GM12878 (cell line): ENCODE measurements around the gene IGSF22. TPM values are rescaled to one million over a fixed set of nuclear protein-coding genes. Genes with fewer than 3 reads are reported as not detected.
"Not testable (repeated sequence)": the region's sequence is repeated elsewhere in the genome, so short reads cannot be mapped to it uniquely, and the experiment has no call there.

Experiments
- ATAC-seq: fragments of 200-7000 bp; cut with Tn5 transposase; 3 replicates; pipeline ENCODE4 v1.9.1; 2020; ENCODE audit warnings: mild to moderate bottlenecking, moderate library complexity
- BruUV-seq: library from RNA; stranded (reverse); fragments of 400-500 nt; replicated peaks from 2 replicates; lab custom pipeline; 2021; lab: Mats Ljungman, UMichigan
- CTCF ChIA-PET: fragments of 300-600 bp; sonication (Branson Sonifier 250); formaldehyde crosslinking; extraction: SDS; loops from one replicate; lab custom pipeline; 2021; ENCODE audit warnings: inconsistent platforms; lab: Yijun Ruan, JAX
- POLR2A ChIA-PET: fragments of 350-600 bp; formaldehyde crosslinking; extraction: SDS; loops from one replicate; lab custom pipeline; 2021; ENCODE audit warnings: inconsistent platforms; lab: Charles Lee
- RAD21 ChIA-PET: fragments of 300-600 bp; sonication (Branson Sonifier 250); formaldehyde crosslinking; loops from one replicate; lab custom pipeline; 2023; ENCODE audit warnings: antibody characterized with exemption; ENCODE audit not compliant: unreplicated experiment; lab: Charles Lee
- SMC1A ChIA-PET: fragments of 300-600 bp; sonication (Branson Sonifier 250); formaldehyde crosslinking; loops from one replicate; lab custom pipeline; 2023; ENCODE audit not compliant: unreplicated experiment, uncharacterized antibody; lab: Charles Lee
- DNase-seq: peaks from one replicate; pipeline ENCODE4 v3.0.0-alpha.2; 2011; ENCODE audit warnings: low read depth, low spot score
- FAIRE-seq: peaks from 3 replicates; lab custom pipeline; 2011; peaks lifted over from hg19 to GRCh38; lab: Jason Lieb, UNC
- H2AFZ ChIP-seq: 2 replicates; pipeline ENCODE4 v1.6.0; 2011; ENCODE audit warnings: low read depth, low read length, control low read depth; ENCODE audit not compliant: control insufficient read depth
- H3K27ac ChIP-seq: 2 replicates; pipeline ENCODE4 v1.5.1; 2011; ENCODE audit warnings: control low read depth; ENCODE audit not compliant: control insufficient read depth, insufficient read depth
- H3K27me3 ChIP-seq, 2 experiments: replicated peaks in 1 of 2; 2 replicates each; pipeline versions ENCODE4 v1.6.0 to v1.6.1; 2011; ENCODE audit warnings: low read length in 1 of 2; ENCODE audit not compliant: control insufficient read depth in 2 of 2, insufficient read depth in 2 of 2
- H3K36me3 ChIP-seq, 2 experiments: 2 replicates each; pipeline ENCODE4 v1.5.1; 2011; ENCODE audit warnings: low read length in 1 of 2; ENCODE audit not compliant: control insufficient read depth in 2 of 2, insufficient read depth in 2 of 2
- H3K4me1 ChIP-seq: 2 replicates; pipeline ENCODE4 v1.6.1; 2011; ENCODE audit warnings: mild to moderate bottlenecking, low read length, moderate library complexity, mixed read lengths; ENCODE audit not compliant: control insufficient read depth, insufficient read depth
- H3K4me2 ChIP-seq: 2 replicates; pipeline ENCODE4 v1.6.0; 2011; ENCODE audit warnings: control low read depth; ENCODE audit not compliant: control insufficient read depth, insufficient read depth
- H3K4me3 ChIP-seq: fragments of 200-600 bp; sonication (generic); 2 replicates; pipeline ENCODE4 v1.5.1; 2016
- H3K79me2 ChIP-seq: 2 replicates; pipeline ENCODE4 v1.6.0; 2011; ENCODE audit warnings: low read length; ENCODE audit not compliant: control insufficient read depth, insufficient read depth
- H3K9ac ChIP-seq: 2 replicates; pipeline ENCODE4 v1.8.0; 2011; ENCODE audit warnings: low read length, control low read depth, mixed read lengths; ENCODE audit not compliant: control insufficient read depth, insufficient read depth
- H3K9me3 ChIP-seq: replicated peaks from 3 replicates; pipeline ENCODE4 v1.5.1; 2011; ENCODE audit warnings: mild to moderate bottlenecking, low read length; ENCODE audit not compliant: control insufficient read depth, insufficient read depth
- H4K20me1 ChIP-seq: 2 replicates; pipeline ENCODE4 v1.6.0; 2011; ENCODE audit not compliant: control insufficient read depth, insufficient read depth
- CREM ChIP-seq: IDR thresholded peaks from 2 replicates; pipeline ENCODE4 v1.6.1; 2014; ENCODE audit warnings: antibody characterized with exemption, low read depth
- ESRRA ChIP-seq: IDR thresholded peaks from 2 replicates; pipeline ENCODE4 v1.6.1; 2012; ENCODE audit warnings: mild to moderate bottlenecking, low read length, improper control_type of control experiment
- HCFC1 ChIP-seq: fragments of 150-350 bp; IDR thresholded peaks from 2 replicates; pipeline ENCODE4 v1.6.1; 2014; ENCODE audit warnings: low read length
- HDAC2 ChIP-seq: fragments of 200-600 bp; sonication (generic); IDR thresholded peaks from 2 replicates; pipeline ENCODE4 v1.6.1; 2017
- HDGF ChIP-seq: fragments of 450-650 bp; IDR thresholded peaks from 2 replicates; pipeline ENCODE4 v1.6.1; 2016; ENCODE audit warnings: antibody characterized with exemption
- NFXL1 ChIP-seq: fragments of 450-650 bp; IDR thresholded peaks from 2 replicates; pipeline ENCODE4 v1.6.1; 2017; ENCODE audit warnings: antibody characterized with exemption, mild to moderate bottlenecking, borderline replicate concordance
- WRNIP1 ChIP-seq: IDR thresholded peaks from 2 replicates; pipeline ENCODE4 v1.6.1; 2011; ENCODE audit warnings: low read depth, low read length, improper control_type of control experiment, borderline replicate concordance
- WGBS: methylation state at CpG from one replicate; pipeline ENCODE4 v1.1.6; 2016; ENCODE audit warnings: low lambda C conversion rate; ENCODE audit not compliant: insufficient replicate concordance, insufficient coverage; ENCODE audit errors: missing lambda C conversion rate; 5-methylcytosine and 5-hydroxymethylcytosine counted together
- in situ Hi-C: fragments of 300-500 bp; cut with MboI; formaldehyde crosslinking; loops from 9 replicates; pipeline ENCODE4 v1.14.3; 2018; ENCODE audit warnings: mixed read lengths
- intact Hi-C: fragments of 100-400 bp; cut with micrococcal nuclease; formaldehyde crosslinking; loops from one replicate; pipeline ENCODE4 v1.14.2; 2022; ENCODE audit not compliant: unreplicated experiment
- polyA plus RNA-seq, 11 experiments: library from polyadenylated mRNA; depleted of rRNA in 4 of 11; unstranded in 6 of 11; stranded (reverse) in 5 of 11; fragments of >200 nt; fragmentation: Nextera tagmentation in 4 of 11; fragmentation: Illumina TruSeq in 1 of 11; extraction: Ambion mirVana in 4 of 11; extraction: Trizol in 1 of 11; gene quantifications; 1 replicate in 1 of 11; 2 replicates in 10 of 11; pipeline versions ENCODE4 v1.2.1 to v1.2.3, GENCODE V29; 2011 to 2016; ENCODE audit warnings: inconsistent platforms in 2 of 11, missing spikeins in 2 of 11, low read depth in 1 of 11
- total RNA-seq, 4 experiments: library from RNA; depleted of rRNA in 3 of 4; stranded (reverse); fragments of >200 nt in 3 of 4; fragmentation: Illumina TruSeq in 1 of 4; extraction: Trizol in 1 of 4; gene quantifications; 2 replicates each; pipeline versions ENCODE4 v1.2.1 to v1.2.3, GENCODE V29; 2013 to 2021
- TF ChIP-seq, protein P1 (sequence below): IDR thresholded peaks from 2 replicates; pipeline ENCODE4 v1.6.1; 2011; ENCODE audit warnings: mild to moderate bottlenecking, low read depth, low read length, moderate library complexity; ENCODE audit not compliant: insufficient replicate concordance
- TF ChIP-seq, protein P2 (sequence below): fragments of 450-650 bp; IDR thresholded peaks from 2 replicates; pipeline ENCODE4 v1.6.1; 2017; ENCODE audit warnings: mild to moderate bottlenecking, moderate library complexity

Gene IGSF22
- total and polyA plus RNA-seq, 10 of the 15 experiments (the other 5 are each of a cell fraction or from before 2014, with no cell fraction given) = 0.02 to 0.18 TPM; not detected in 8

DNA sequence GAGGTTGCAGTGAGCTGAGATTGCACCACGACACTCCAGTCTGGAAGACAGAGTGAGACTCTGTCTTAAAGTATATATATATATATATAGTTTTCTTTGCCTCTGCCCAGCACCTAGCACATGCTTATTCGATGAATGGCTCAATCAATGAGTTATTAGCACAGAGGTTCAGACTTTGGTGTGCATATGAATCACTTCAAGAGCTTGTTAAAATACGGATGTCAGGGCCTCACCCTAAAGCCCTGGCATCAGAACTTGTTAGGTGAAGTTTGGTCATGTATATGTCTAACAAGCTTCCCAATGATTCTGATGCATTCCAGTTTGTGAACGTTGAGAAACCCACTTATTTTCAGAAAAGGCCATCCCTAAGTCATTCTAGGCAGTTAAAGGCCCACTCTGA lies 49.2 kb downstream of the IGSF22 start (continued):
- TF ChIP-seq, protein P1, sequence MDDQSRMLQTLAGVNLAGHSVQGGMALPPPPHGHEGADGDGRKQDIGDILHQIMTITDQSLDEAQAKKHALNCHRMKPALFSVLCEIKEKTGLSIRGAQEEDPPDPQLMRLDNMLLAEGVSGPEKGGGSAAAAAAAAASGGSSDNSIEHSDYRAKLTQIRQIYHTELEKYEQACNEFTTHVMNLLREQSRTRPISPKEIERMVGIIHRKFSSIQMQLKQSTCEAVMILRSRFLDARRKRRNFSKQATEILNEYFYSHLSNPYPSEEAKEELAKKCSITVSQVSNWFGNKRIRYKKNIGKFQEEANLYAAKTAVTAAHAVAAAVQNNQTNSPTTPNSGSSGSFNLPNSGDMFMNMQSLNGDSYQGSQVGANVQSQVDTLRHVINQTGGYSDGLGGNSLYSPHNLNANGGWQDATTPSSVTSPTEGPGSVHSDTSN = no peak
- no peak for TF ChIP-seq HDAC2
- TF ChIP-seq HDGF = no peak

DNA sequence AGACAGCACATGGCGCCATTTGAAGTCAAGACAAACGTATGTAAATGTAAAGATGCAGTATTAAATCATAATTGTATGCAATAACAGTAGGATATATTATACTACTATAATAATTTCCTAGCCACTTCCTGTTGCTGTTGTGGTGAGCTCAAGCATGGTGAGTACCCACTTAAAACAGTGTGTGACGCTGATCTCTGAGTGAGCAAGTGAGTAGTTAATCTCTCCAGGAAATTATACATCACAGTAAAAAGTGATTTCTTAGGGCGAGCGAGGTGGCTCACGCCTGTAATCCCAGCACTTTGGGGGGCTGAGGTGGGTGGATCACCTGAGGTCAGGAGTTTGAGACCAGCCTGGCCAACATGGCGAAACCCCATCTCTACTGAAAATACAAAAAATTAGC lies 53.8 kb downstream of the IGSF22 start:
- H2AFZ ChIP-seq, H3K79me2 ChIP-seq, H3K27me3 ChIP-seq, RAD21 ChIA-PET, H3K4me2 ChIP-seq, CTCF ChIA-PET, FAIRE-seq, H3K27ac ChIP-seq, ATAC-seq, DNase-seq, intact Hi-C loops, SMC1A ChIA-PET, BruUV-seq, H3K9me3 ChIP-seq, H3K4me3 ChIP-seq, in situ Hi-C loops, H3K36me3 ChIP-seq, H4K20me1 ChIP-seq, H3K4me1 ChIP-seq, H3K9ac ChIP-seq, POLR2A ChIA-PET: not testable (repeated sequence)
- 22% methylated on average over 7 of the region's 7 CpGs for WGBS

DNA sequence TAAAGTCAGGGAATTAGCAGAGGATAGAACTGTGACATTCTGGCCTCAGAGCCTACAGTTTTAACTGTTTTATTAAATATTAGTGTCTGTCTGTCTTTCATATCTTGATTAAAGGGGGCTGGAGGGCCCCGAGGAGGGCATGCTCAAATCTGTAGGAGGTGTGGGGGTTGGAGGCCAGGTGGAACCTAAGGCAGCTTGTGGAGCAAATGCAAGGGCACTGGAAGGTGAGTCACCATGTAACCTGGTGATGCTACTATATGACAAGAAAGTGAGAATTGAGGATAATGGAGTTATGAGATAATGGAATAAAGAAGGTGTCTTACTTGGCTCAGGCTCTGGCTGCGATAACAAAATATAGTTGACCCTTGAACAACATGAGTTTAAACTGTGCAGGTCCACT lies 54.7 kb downstream of the IGSF22 start:
- Histone ChIP-seq H2AFZ (no peak overlapping the region), H3K4me2 (no peak overlapping the region), H3K27me3 (no peaks in the 10 kb centered on the region; a peak in 1 of 4 replicates), H3K36me3 (no peaks in the 10 kb centered on the region), H3K4me1 (no peaks in the 10 kb centered on the region), H4K20me1 (no peaks in the 10 kb centered on the region), H3K9me3 (no peaks in the 10 kb centered on the region), H3K79me2 (no peaks in the 10 kb centered on the region), H3K9ac (no peak overlapping the region), H3K4me3 (no peak overlapping the region), H3K27ac (no peak overlapping the region)
- ChIA-PET POLR2A (no interaction called here), RAD21 (no interaction called here), SMC1A (no interaction called here), CTCF (no interaction called here)
- FAIRE-seq = no peak
- DNase-seq = no peak
- intact Hi-C loops = no loop called here
- BruUV-seq = no TSS peak
- in situ Hi-C loops = no loop called here
- ATAC-seq = no peak
- 43% methylated on average over 2 of the region's 2 CpGs for WGBS
- TF ChIP-seq WRNIP1 = no peak
- TF ChIP-seq, protein P2, sequence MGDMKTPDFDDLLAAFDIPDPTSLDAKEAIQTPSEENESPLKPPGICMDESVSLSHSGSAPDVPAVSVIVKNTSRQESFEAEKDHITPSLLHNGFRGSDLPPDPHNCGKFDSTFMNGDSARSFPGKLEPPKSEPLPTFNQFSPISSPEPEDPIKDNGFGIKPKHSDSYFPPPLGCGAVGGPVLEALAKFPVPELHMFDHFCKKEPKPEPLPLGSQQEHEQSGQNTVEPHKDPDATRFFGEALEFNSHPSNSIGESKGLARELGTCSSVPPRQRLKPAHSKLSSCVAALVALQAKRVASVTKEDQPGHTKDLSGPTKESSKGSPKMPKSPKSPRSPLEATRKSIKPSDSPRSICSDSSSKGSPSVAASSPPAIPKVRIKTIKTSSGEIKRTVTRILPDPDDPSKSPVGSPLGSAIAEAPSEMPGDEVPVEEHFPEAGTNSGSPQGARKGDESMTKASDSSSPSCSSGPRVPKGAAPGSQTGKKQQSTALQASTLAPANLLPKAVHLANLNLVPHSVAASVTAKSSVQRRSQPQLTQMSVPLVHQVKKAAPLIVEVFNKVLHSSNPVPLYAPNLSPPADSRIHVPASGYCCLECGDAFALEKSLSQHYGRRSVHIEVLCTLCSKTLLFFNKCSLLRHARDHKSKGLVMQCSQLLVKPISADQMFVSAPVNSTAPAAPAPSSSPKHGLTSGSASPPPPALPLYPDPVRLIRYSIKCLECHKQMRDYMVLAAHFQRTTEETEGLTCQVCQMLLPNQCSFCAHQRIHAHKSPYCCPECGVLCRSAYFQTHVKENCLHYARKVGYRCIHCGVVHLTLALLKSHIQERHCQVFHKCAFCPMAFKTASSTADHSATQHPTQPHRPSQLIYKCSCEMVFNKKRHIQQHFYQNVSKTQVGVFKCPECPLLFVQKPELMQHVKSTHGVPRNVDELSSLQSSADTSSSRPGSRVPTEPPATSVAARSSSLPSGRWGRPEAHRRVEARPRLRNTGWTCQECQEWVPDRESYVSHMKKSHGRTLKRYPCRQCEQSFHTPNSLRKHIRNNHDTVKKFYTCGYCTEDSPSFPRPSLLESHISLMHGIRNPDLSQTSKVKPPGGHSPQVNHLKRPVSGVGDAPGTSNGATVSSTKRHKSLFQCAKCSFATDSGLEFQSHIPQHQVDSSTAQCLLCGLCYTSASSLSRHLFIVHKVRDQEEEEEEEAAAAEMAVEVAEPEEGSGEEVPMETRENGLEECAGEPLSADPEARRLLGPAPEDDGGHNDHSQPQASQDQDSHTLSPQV = no peak
- no peak for TF ChIP-seq HCFC1
- no peak for TF ChIP-seq NFXL1
- no peak for TF ChIP-seq ESRRA
- no peak for TF ChIP-seq CREM
